IPS-15b (cell line): ENCODE measurements around the gene CD36.

Source experiments
- H3K27me3 ChIP-seq: one replicate; pipeline ENCODE4 v1.6.1; 2013; ENCODE audit warnings: low read length; ENCODE audit not compliant: control insufficient read depth, insufficient read depth
- H3K36me3 ChIP-seq: one replicate; pipeline ENCODE4 v1.6.1; 2013; ENCODE audit warnings: low read length; ENCODE audit not compliant: control insufficient read depth, insufficient read depth
- H3K4me1 ChIP-seq: one replicate; pipeline ENCODE4 v1.6.1; 2013; ENCODE audit warnings: mild to moderate bottlenecking, low read length; ENCODE audit not compliant: control insufficient read depth, insufficient read depth
- H3K4me3 ChIP-seq: one replicate; pipeline ENCODE4 v1.5.1; 2013; ENCODE audit warnings: low read depth, low read length
- H3K9ac ChIP-seq: one replicate; pipeline ENCODE4 v1.6.1; 2013; ENCODE audit warnings: low read depth, mild to moderate bottlenecking, low read length
- H3K9me3 ChIP-seq: one replicate; pipeline ENCODE4 v1.6.1; 2013; ENCODE audit warnings: mild to moderate bottlenecking, low read length; ENCODE audit not compliant: control insufficient read depth, insufficient read depth

CD36 gene

DNA sequence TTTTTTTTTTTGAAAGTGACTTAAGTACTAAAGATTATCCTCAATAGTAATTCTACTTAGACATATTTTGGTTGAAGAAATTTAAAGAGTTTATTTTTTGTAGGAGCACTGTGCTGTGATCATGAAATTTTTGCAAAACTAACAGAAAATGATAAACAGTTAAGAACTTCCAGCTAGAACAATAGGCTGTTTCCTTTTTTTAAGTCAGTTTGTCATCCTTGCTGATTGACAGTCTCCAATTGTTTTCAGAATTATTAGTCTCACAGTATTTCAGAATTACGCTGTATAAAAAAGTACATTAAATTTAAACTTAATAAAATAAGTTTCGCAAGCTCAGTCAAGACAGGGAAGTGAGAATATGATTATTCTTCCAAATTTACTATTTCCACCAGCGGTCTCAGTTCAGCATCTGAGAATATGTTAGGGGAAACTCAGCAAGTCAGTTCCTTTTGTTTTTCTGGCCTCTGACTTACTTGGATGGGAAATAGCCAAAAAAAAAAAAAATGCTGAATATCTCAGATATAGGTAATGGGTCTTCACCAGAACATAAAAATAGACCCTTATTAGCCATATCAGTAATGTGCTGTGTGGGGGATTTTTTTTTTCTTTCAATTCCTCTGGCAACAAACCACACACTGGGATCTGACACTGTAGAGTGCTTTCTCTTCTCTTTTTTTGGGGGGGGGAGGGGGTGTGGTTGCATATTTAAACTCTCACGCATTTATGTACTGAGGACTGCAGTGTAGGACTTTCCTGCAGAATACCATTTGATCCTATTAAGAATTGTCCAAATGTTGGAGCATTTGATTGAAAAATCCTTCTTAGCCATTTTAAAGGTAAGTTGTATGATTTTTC is at the start of gene CD36:
CD36 (plus strand) TSS at position 732 of the 855 bp plus-strand sequence. CDS start 8,099 bp downstream, outside the sequence.
- Histone ChIP-seq H3K4me3 (no peak within 1 kb of the TSS), H3K9me3 (no peaks in the 10 kb centered on the region), H3K27me3 (no peaks in the 10 kb centered on the region), H3K4me1 (peaks cover 4% of the 10 kb centered on the region), H3K9ac (no peak within 1 kb of the TSS), H3K36me3 (no peaks in the 10 kb centered on the region)

GRCh38 chr7:80589631-80590030 is 48.8 kb upstream of the CD36 start:
- Histone ChIP-seq H3K4me1 (no peaks in the 10 kb centered on the region), H3K27me3 (no peaks in the 10 kb centered on the region), H3K9me3 (no peaks in the 10 kb centered on the region), H3K4me3 (no peak overlapping the region), H3K36me3 (no peaks in the 10 kb centered on the region), H3K9ac (no peak overlapping the region)

- no peak overlapping the region for H3K9ac ChIP-seq
- no peaks in the 10 kb centered on the region for H3K4me1 ChIP-seq
- H3K9me3 ChIP-seq, result no peaks in the 10 kb centered on the region
- no peaks in the 10 kb centered on the region for H3K27me3 ChIP-seq
- H3K4me3 ChIP-seq, result no peak overlapping the region
- H3K36me3 ChIP-seq, result no peaks in the 10 kb centered on the region
Observed at GRCh38 chr7:80591654-80592053, 46.8 kb upstream of the CD36 start.

- Histone ChIP-seq H3K36me3 (no peaks in the 10 kb centered on the region), H3K9me3 (no peaks in the 10 kb centered on the region), H3K27me3 (no peaks in the 10 kb centered on the region), H3K4me3 (no peak overlapping the region), H3K4me1 (no peaks in the 10 kb centered on the region), H3K9ac (no peak overlapping the region)
Observed at GRCh38 chr7:80593869-80594586, 44.4 kb upstream of the CD36 start.

- no peaks in the 10 kb centered on the region for H3K27me3 ChIP-seq
- no peak overlapping the region for H3K9ac ChIP-seq
- no peaks in the 10 kb centered on the region for H3K36me3 ChIP-seq
- H3K9me3 ChIP-seq, result no peaks in the 10 kb centered on the region
- no peaks in the 10 kb centered on the region for H3K4me1 ChIP-seq
- H3K4me3 ChIP-seq, result no peak overlapping the region
Observed at GRCh38 chr7:80596933-80597517, 41.4 kb upstream of the CD36 start.

DNA sequence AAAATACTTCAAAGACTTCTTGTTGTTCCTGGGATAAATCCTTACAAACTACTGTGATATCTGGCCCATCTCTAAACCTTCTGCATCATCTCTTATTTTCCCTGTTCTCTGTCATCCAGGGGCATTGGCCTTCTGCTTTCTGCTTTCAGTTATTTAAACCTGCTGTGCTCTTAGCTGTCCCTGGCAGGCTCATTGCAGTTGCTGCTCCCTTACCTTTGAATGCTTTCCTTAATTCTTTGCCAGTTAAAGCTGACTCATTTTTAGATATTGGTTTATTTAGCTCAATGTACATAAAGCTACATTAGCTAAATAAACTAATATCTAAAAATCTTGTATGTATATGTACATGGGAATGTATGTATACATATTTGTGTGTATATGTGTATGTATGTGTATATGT is 40.6 kb upstream of the CD36 start:
- Histone ChIP-seq H3K27me3 (no peaks in the 10 kb centered on the region), H3K9me3 (no peaks in the 10 kb centered on the region), H3K4me3 (no peak overlapping the region), H3K36me3 (no peaks in the 10 kb centered on the region), H3K4me1 (no peaks in the 10 kb centered on the region), H3K9ac (no peak overlapping the region)

GRCh38 chr7:80600046-80600445 is 38.4 kb upstream of the CD36 start:
- H3K4me3 ChIP-seq, result no peak overlapping the region
- no peaks in the 10 kb centered on the region for H3K9me3 ChIP-seq
- H3K36me3 ChIP-seq, result no peaks in the 10 kb centered on the region
- H3K9ac ChIP-seq, result no peak overlapping the region
- no peaks in the 10 kb centered on the region for H3K4me1 ChIP-seq
- H3K27me3 ChIP-seq, result no peaks in the 10 kb centered on the region

- H3K27me3 ChIP-seq, result no peaks in the 10 kb centered on the region
- no peaks in the 10 kb centered on the region for H3K9me3 ChIP-seq
- H3K4me1 ChIP-seq, result no peaks in the 10 kb centered on the region
- H3K9ac ChIP-seq, result no peak overlapping the region
- no peak overlapping the region for H3K4me3 ChIP-seq
- H3K36me3 ChIP-seq, result no peaks in the 10 kb centered on the region
Observed at GRCh38 chr7:80601999-80602398, 36.4 kb upstream of the CD36 start.

DNA sequence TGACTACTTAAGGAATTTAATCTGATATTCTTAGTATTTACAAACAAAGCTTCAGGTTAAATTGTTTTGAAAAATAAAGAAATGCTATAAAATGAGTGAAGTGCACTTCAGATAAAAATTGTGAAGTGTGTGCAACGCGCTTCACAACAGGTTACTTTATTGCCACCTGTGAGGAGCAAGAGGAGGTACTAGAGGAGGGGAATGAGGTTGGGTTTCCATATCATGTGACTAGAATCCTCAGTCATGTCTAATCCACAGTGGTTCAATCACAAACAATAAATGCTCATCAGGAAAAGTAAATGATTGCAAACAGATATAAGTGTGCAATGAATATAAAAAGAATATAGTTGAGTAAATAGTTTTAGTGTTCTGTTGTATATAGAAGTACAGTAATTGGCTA is 34.5 kb upstream of the CD36 start:
- Histone ChIP-seq H3K9ac (no peak overlapping the region), H3K27me3 (no peaks in the 10 kb centered on the region), H3K9me3 (no peaks in the 10 kb centered on the region)

GRCh38 chr7:80604436-80604835 is 34.0 kb upstream of the CD36 start:
- Histone ChIP-seq H3K4me1 (no peaks in the 10 kb centered on the region), H3K4me3 (no peak overlapping the region), H3K27me3 (no peaks in the 10 kb centered on the region), H3K9ac (no peak overlapping the region), H3K9me3 (no peaks in the 10 kb centered on the region), H3K36me3 (no peaks in the 10 kb centered on the region)

More for the DNA sequence above, 34.5 kb upstream of the CD36 start:
- no peaks in the 10 kb centered on the region for H3K4me1 ChIP-seq
- H3K36me3 ChIP-seq, result no peaks in the 10 kb centered on the region
- no peak overlapping the region for H3K4me3 ChIP-seq

DNA sequence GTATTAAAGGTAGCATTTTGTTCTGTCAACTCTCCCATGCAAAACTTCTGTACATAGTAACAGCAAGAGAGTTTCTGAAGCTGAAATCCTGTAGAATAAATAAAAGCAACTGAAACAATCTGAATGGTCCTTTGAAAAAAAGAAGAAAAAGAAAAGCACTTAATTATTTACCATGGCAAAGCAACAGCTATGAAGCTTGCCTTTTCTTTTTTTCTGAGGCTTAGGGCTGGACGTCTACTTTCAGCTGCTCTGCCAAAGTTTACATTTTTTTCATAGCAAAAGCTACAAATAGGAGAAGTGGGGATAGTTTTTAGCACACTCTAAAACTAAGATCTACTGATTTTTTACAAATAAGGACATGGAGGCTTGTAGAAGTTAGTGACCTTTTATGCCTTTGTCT is 31.3 kb upstream of the CD36 start:
- no peak overlapping the region for H3K4me3 ChIP-seq
- H3K9ac ChIP-seq, result no peak overlapping the region
- H3K4me1 ChIP-seq, result no peaks in the 10 kb centered on the region
- no peaks in the 10 kb centered on the region for H3K27me3 ChIP-seq
- no peaks in the 10 kb centered on the region for H3K36me3 ChIP-seq
- H3K9me3 ChIP-seq, result no peaks in the 10 kb centered on the region

GRCh38 chr7:80608336-80608735 is 30.1 kb upstream of the CD36 start:
- no peaks in the 10 kb centered on the region for H3K9me3 ChIP-seq
- H3K4me1 ChIP-seq, result no peaks in the 10 kb centered on the region
- H3K27me3 ChIP-seq, result no peaks in the 10 kb centered on the region
- no peak overlapping the region for H3K9ac ChIP-seq
- H3K36me3 ChIP-seq, result no peaks in the 10 kb centered on the region
- no peak overlapping the region for H3K4me3 ChIP-seq
